GDM1 (cell line): Measurements from ENCODE around the gene GEMIN5.
A peak's percentile ranks its signal among the peaks of the same experiment; 100 is the strongest.
"Not testable (repeated sequence)": the region's sequence is repeated elsewhere in the genome, so short reads cannot be mapped to it uniquely, and the experiment has no call there.

Experiments
- DNase-seq: peaks from one replicate; lab custom pipeline; 2025; lab: John Stamatoyannopoulos, UW

Gene GEMIN5, protein sequence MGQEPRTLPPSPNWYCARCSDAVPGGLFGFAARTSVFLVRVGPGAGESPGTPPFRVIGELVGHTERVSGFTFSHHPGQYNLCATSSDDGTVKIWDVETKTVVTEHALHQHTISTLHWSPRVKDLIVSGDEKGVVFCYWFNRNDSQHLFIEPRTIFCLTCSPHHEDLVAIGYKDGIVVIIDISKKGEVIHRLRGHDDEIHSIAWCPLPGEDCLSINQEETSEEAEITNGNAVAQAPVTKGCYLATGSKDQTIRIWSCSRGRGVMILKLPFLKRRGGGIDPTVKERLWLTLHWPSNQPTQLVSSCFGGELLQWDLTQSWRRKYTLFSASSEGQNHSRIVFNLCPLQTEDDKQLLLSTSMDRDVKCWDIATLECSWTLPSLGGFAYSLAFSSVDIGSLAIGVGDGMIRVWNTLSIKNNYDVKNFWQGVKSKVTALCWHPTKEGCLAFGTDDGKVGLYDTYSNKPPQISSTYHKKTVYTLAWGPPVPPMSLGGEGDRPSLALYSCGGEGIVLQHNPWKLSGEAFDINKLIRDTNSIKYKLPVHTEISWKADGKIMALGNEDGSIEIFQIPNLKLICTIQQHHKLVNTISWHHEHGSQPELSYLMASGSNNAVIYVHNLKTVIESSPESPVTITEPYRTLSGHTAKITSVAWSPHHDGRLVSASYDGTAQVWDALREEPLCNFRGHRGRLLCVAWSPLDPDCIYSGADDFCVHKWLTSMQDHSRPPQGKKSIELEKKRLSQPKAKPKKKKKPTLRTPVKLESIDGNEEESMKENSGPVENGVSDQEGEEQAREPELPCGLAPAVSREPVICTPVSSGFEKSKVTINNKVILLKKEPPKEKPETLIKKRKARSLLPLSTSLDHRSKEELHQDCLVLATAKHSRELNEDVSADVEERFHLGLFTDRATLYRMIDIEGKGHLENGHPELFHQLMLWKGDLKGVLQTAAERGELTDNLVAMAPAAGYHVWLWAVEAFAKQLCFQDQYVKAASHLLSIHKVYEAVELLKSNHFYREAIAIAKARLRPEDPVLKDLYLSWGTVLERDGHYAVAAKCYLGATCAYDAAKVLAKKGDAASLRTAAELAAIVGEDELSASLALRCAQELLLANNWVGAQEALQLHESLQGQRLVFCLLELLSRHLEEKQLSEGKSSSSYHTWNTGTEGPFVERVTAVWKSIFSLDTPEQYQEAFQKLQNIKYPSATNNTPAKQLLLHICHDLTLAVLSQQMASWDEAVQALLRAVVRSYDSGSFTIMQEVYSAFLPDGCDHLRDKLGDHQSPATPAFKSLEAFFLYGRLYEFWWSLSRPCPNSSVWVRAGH (N-terminal part only)

DNA sequence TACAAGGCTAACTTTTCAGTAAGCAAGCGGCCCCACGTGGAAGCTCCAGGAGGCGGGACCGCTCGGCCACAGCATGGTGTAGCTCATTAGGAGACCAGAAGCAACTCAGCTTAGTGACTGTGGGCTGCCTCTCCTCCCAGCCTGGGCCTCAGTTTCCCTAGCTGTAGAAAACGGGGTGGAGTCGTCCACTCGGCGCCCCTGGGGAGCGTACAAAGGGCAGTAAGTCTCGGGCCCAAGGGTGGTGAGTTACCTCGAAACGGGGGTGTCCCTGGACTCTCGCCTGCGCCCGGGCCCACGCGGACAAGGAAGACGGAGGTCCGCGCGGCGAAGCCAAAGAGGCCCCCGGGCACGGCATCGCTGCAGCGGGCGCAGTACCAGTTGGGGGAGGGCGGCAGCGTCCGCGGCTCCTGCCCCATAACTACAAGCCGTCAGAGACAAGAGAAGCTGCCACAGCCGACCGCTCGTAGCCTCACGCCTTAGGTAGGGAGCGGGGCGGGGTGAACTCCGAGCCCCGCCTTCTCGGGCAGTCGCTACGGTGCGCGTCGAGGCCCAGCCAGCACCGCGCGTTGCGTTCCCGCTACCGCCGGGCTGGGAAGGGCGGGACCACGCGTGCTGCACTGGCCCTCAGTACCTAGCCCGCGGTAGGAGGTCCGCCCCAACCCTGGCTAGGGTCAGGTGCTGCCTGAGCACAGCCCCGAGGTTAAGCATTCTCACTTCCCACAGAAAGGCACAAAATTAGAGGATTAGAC is at the start of gene GEMIN5:
TSS of gene GEMIN5 (minus strand) at position 494 of the 749 bp plus-strand sequence. CDS start at position 416, 78 bp downstream.
- peak; percentile 85 for DNase-seq

DNA sequence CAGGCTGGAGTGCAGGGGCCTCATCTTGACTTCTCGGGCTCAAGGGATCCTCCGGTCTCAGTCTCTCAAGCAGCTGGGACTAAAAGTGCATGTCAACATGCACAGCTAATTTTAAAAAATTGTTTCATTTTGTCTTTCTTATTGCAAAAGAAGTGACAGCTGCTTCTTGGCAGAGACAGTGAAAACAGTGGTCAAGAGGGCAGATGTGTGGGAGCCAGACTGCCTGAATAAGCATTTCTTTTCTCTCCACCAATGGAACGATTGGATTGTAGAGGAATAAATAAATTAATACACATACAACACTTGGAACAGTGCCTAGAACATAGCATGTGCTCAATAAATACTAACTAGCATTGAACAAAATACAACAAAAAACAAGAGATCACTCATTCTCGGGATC is 48.1 kb upstream of the GEMIN5 start:
- DNase-seq, result no peak

GRCh38 chr5:154984946-154985516 is 47.0 kb upstream of the GEMIN5 start:
- no peak for DNase-seq

DNA sequence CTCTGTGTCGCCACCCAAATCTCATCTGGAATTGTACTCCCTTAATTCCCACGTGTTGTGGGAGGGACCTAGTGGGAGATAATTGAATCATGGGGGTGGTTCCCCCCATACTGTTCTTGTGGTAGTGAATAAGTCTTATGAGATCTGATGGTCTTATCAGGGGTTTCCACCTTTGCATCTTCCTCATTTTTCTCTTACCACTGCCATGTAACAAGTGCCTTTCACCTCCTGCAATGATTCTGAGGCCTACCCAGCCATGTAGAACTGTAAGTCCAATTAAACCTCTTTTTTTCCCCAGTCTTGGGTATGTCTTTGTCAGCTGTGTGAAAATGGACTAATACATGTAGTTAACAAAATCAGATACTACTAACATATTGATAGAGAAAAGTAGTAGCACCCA is 40.3 kb upstream of the GEMIN5 start:
- not testable (repeated sequence) for DNase-seq

GRCh38 chr5:154977409-154977808 is 39.4 kb upstream of the GEMIN5 start:
- no peak for DNase-seq

- not testable (repeated sequence) for DNase-seq
Observed at GRCh38 chr5:154976082-154976481, 38.1 kb upstream of the GEMIN5 start.

DNA sequence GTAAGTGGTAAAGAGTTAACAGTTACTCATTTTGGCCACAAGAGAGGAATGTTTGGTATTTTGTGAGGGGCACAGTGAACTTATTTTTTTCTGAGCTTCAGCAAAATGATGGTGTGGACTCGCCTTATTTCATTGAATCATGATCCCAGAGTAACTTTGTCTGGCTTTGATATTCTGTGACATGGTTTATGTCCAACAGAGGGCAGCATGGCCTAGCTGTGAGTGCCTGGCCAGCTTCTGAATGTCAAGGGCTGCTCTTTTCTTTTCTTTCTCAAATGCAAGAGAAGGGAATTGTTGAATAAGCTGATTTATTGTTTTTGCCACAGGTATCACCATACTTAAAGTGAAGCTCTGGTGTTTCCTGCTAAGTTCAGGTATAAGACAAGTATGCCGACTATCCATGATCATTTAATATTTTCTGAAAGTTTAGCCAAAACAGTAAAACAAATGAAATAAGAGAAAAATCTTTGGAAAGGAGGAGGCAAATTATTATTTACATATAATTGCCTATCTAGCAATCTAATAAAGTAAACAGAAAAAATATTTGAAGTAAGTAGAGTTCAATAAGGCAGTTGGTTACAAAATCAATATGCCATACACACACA is 34.6 kb upstream of the GEMIN5 start:
- no peak for DNase-seq

- DNase-seq, result no peak
Observed at GRCh38 chr5:154971501-154971900, 33.5 kb upstream of the GEMIN5 start.

DNA sequence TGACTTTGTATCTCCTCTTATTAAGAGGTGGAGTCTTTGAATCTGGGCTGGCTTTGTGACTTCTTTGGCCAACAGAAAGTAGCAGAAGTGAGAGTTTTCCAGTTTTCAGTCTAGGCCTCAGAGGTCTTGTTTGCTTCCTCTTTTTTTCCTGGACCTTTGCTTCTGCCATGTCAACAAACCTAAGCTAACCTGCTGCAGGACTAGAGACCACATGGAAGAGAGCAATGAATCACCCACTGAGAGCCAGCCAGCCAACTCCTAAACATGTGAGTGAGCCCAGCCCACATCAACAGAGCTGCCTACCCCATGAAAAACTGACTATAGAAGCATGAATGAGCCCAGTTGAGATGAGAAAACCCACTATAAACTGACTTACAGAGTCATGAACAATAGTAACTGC is 32.7 kb upstream of the GEMIN5 start:
- DNase-seq, result peak; percentile 3

DNA sequence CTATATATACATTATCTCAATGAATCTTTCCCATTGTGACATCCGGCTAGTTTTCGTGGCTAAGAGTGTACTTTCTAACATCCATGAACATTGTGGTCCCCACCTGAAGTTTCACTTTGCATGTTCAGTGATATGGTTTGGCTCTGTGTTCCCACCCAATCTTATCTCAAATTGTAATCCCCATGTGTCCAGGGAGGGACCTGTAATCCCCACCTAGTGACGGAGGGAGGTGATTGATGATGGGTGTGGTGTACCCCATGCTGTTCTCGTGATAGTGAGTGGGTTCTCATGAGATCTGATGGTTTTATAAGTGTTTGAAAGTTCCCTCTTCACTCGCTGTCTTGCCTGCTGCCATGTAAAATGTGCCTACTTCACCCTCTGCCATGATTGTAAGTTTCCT is 30.9 kb upstream of the GEMIN5 start:
- no peak for DNase-seq

DNA sequence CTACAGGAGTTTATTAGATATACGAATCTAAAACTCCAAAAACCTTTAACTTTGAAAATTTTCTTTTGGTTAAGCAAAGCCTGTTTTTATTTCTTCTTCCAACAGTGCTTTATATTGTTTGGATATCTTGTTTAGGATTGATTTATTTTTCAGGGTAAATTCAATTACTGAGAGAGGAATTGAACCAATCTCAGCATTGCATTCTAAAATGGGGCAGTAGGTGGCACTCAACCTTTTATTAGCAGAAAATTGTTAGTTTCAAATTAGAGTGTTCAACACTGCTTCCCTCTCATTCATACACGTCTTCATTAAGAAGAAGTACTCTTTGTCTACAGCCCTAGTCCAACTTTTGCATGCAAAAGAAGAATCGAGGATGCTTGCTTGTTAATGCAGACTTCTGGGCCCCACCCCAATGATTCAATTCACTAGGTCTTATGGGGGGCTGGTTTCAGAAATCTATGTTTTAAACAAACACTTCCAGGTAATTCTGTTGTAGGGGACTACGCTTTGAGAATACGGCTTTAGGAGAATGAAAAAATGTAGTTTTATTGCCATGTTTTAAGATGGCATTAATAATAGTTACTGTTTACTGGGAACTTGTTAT is 29.5 kb upstream of the GEMIN5 start:
- DNase-seq, result no peak

DNA sequence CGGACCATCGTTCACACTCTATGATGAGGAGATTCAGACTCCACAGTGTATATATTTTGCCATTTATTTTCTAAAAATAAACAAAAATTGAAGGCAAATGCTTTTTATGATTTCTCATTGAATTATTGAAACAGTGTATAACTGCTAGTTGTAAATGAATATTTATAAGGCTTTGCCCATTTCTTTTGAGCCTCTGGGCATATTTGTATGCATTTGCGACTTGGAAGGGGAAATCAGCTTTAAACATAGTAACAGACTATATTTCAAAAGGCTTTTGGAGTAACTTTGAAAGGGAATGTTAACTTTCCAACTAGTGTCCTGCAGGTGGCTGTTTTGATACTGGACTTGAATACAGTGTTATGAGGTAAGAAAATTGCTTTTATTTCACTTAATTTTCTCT is 28.9 kb upstream of the GEMIN5 start:
- DNase-seq, result no peak

DNA sequence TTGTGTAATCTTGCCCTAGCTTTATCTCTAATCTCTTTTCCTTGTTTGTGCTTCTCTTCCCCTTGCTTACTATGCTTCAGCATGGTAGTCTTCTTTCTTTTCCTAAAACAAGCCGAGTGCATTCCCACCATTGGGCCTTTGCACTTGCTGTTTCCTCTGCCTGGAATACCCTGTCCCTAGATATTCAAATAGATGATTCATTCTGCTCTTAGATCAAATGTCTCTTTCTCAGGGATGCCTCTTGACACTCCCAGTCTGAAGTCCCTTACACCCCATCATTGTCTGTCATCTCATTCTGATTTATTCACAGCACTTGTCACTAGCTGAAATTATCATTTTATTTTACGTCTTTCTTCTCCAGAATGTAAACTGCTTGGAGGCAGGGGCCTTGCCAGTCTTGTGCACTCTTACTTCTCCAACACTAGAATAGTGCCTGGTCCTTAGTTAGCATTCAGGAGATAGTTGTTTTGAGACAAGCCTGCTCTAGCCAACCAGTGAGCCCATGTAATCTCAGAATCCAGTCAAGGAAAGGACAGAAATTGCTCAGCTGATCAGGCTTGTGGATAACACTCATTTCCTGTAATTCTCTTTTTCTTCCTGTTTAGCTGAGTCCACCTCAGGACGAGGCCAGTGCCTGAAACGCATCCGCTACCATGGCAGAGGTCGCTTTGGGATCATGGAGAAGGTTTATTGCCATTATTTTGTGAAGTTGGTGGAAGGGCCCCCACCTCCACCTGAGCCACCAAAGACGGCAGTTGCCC is 28.2 kb upstream of the GEMIN5 start:
- no peak for DNase-seq

- no peak for DNase-seq
Observed at GRCh38 chr5:154962494-154962893, 24.5 kb upstream of the GEMIN5 start.

DNA sequence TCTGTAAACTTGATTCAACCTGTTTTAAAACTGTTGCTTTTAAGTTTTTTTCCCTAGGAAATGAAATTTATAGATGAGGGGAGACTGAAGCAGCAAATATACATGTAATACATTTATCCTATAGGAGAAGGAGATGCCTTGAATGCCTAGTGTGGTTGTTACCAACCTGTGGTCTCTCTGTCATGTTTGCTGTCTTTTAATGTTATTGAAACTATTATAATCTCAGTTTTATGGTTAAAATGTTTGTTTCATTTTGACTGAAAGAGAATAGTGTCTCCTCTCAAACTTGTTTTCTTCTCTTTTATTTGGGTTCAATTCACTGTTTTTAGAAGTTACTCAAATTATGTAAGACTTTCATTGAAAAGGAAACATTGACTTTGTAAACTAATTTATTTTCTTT is 18.7 kb upstream of the GEMIN5 start:
- no peak for DNase-seq

DNA sequence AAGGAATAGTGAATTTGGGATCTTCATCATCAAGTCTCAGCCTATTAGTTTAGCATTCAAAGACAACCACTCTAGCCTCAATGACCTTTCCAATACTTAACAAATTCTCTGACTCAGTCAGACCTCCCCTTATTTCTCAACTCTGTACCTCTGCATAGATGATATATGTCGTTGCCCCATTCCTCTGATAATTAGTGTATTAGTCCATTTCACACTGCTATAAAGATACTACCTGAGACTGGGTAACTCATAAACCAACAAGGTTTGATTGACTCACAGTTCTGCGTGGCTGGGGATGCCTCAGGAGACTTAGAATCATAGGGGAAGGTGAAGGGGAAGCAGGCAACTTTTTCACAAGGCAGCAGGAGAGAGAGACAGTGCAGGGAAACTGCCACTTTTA is 11.8 kb upstream of the GEMIN5 start:
- DNase-seq, result no peak

DNA sequence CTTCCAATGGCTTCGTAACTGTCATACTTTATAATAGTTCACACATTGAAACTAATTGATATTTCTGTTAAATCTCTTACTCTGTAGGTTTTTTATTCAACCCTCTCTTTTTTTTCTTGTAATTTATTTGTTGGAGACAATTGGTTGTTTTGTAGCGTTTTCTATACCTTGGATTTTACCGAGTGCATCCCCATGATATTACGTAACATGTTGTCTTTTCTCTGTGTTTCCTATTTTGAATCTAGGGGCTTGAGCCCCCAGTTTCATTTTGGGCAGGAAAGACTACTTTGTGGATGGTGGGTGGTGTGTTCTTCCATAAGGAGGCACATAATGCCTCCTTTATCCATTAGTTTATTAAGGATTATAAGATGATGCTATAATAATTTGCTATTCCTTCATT is 10.3 kb upstream of the GEMIN5 start:
- DNase-seq, result no peak

DNA sequence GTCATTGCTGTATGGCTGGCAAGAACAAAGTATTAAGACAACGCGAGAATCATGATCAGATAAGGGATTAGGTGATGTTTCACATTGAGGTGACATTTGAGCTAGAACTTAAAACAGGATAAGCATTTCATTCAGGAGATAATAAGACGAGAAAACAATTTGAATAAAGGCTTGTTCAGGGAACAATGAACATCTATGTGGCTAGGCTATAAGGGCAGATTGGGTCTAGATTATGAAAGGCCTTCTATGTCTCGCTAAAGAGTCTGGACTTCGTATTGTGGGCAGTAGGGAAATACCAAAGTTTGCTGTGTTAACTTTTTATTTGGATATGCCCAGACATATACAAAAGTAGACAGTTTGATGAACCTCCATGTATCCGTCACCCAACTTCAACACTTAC is 9.8 kb upstream of the GEMIN5 start:
- DNase-seq, result no peak

GRCh38 chr5:154945695-154946301 is 7.8 kb upstream of the GEMIN5 start:
- DNase-seq, result no peak
